Caco-2 (cell line): ENCODE data around the gene ERLEC1. TPM values are rescaled to one million over a fixed set of nuclear protein-coding genes. Genes with fewer than 3 reads are reported as not detected.
"Not testable (repeated sequence)": the region's sequence is repeated elsewhere in the genome, so short reads cannot be mapped to it uniquely, and the experiment has no call there.

Experiments used
- BruUV-seq: library from RNA; stranded (reverse); fragments of 400-500 nt; replicated peaks from 2 replicates; lab custom pipeline; 2021; lab: Mats Ljungman, UMichigan
- CTCF ChIA-PET: fragments of 300-600 bp; sonication (Branson Sonifier 250); formaldehyde crosslinking; loops from one replicate; lab custom pipeline; 2022; ENCODE audit warnings: antibody characterized with exemption; lab: Charles Lee
- POLR2A ChIA-PET: fragments of 300-600 bp; sonication (Branson Sonifier 250); formaldehyde crosslinking; loops from one replicate; lab custom pipeline; 2022; ENCODE audit warnings: antibody characterized with exemption; lab: Charles Lee
- DNase-seq, 2 experiments: peaks; one replicate each; pipeline versions ENCODE4 v3.0.0 to v3.0.0-alpha.2; 2020 to 2022
- H3K27me3 ChIP-seq: replicated peaks from 2 replicates; pipeline ENCODE4 v1.6.0; 2011; ENCODE audit warnings: low read length; ENCODE audit not compliant: control insufficient read depth, insufficient read depth
- H3K36me3 ChIP-seq: 2 replicates; pipeline ENCODE4 v1.5.1; 2011; ENCODE audit warnings: low read length; ENCODE audit not compliant: control insufficient read depth, insufficient read depth
- H3K4me1 ChIP-seq: fragments of 250-450 bp; sonication (Bioruptor Pico); 2 replicates; pipeline ENCODE4 v1.5.1; 2020; ENCODE audit warnings: mild to moderate bottlenecking
- H3K4me3 ChIP-seq: 2 replicates; pipeline ENCODE4 v1.5.1; 2011; ENCODE audit warnings: low read depth, mild to moderate bottlenecking, control low read depth, low read length
- H3K9me3 ChIP-seq: fragments of 250-450 bp; sonication (Bioruptor Pico); 2 replicates; pipeline ENCODE4 v1.5.1; 2020; ENCODE audit warnings: mild to moderate bottlenecking, moderate library complexity
- H3K27ac Mint-ChIP-seq: one replicate; pipeline ENCODE4 v1.8.0; 2022; ENCODE audit warnings: mixed read lengths; ENCODE audit not compliant: unreplicated experiment
- H3K27me3 Mint-ChIP-seq: one replicate; pipeline ENCODE4 v1.8.0; 2022; ENCODE audit warnings: mixed read lengths; ENCODE audit not compliant: insufficient read depth, unreplicated experiment
- H3K36me3 Mint-ChIP-seq: one replicate; pipeline ENCODE4 v1.8.0; 2022; ENCODE audit warnings: mild to moderate bottlenecking, mixed read lengths; ENCODE audit not compliant: insufficient read depth, unreplicated experiment
- H3K4me1 Mint-ChIP-seq: one replicate; pipeline ENCODE4 v1.8.0; 2022; ENCODE audit warnings: low read depth, mixed read lengths; ENCODE audit not compliant: unreplicated experiment
- H3K4me3 Mint-ChIP-seq: one replicate; pipeline ENCODE4 v1.8.0; 2022; ENCODE audit warnings: mild to moderate bottlenecking, moderate library complexity, mixed read lengths; ENCODE audit not compliant: unreplicated experiment
- H3K9me3 Mint-ChIP-seq: one replicate; pipeline ENCODE4 v1.8.0; 2022; ENCODE audit warnings: mixed read lengths; ENCODE audit not compliant: unreplicated experiment
- intact Hi-C: fragments of 100-400 bp; cut with micrococcal nuclease; formaldehyde crosslinking; loops from one replicate; pipeline ENCODE4 v1.10.0; 2022; ENCODE audit not compliant: unreplicated experiment
- total RNA-seq: library from RNA; stranded (reverse); gene quantifications from 2 replicates; pipeline ENCODE4 v1.2.3, GENCODE V29; 2022
- TF ChIP-seq, protein P1 (sequence below), 2 experiments: fragments of 200-600 bp in 1 of 2; IDR thresholded peaks; 1 replicate in 1 of 2; 2 replicates in 1 of 2; pipeline versions ENCODE4 v1.5.1 to v1.8.0; 2011 to 2022; ENCODE audit warnings: antibody characterized with exemption in 1 of 2, control low read depth in 1 of 2, inconsistent platforms in 1 of 2, low read depth in 1 of 2, low read length in 1 of 2, mild to moderate bottlenecking in 1 of 2, moderate library complexity in 1 of 2; ENCODE audit not compliant: insufficient read depth in 1 of 2, severe bottlenecking in 1 of 2, unreplicated experiment in 1 of 2

The ERLEC1 gene
- total RNA-seq, 1 experiment from 2014 or later, result 40.4 TPM

DNA sequence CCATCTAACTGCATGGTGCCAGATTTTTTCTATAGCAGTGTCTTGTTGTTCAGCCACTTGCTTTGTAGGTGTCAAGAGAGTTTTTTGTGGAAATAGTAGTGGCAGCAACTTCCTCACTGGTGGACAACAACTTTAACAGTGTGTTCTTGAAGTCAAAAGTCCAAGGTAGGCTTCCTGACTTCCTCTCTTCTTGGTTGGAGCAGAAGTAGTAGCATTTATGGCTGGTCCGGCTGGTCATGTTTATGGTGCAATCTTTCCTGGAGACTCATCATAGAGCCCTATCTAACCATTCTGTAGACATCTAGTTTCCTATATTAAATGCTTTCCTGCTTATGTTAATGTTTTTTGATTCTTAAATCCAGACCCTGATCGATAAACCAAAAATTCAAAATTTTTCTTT is 61.2 kb downstream of the ERLEC1 start:
- POLR2A ChIA-PET, result no interaction called here
- H3K36me3 ChIP-seq, result no peaks in the 10 kb centered on the region
- Mint-ChIP-seq H3K27me3 (no peaks in the 10 kb centered on the region), H3K27ac (no peak overlapping the region), H3K4me1 (peaks cover 7% of the 10 kb centered on the region), H3K4me3 (no peak overlapping the region), H3K36me3 (peaks cover 15% of the 10 kb centered on the region), H3K9me3 (no peaks in the 10 kb centered on the region)
- H3K27me3 ChIP-seq, result no peaks in the 10 kb centered on the region
- no peaks in the 10 kb centered on the region for H3K9me3 ChIP-seq
- no TSS peak for BruUV-seq
- no peak for DNase-seq
- CTCF ChIA-PET, result no interaction called here
- intact Hi-C loops, result no loop called here
- no peak overlapping the region for H3K4me3 ChIP-seq
- TF ChIP-seq, protein P1, sequence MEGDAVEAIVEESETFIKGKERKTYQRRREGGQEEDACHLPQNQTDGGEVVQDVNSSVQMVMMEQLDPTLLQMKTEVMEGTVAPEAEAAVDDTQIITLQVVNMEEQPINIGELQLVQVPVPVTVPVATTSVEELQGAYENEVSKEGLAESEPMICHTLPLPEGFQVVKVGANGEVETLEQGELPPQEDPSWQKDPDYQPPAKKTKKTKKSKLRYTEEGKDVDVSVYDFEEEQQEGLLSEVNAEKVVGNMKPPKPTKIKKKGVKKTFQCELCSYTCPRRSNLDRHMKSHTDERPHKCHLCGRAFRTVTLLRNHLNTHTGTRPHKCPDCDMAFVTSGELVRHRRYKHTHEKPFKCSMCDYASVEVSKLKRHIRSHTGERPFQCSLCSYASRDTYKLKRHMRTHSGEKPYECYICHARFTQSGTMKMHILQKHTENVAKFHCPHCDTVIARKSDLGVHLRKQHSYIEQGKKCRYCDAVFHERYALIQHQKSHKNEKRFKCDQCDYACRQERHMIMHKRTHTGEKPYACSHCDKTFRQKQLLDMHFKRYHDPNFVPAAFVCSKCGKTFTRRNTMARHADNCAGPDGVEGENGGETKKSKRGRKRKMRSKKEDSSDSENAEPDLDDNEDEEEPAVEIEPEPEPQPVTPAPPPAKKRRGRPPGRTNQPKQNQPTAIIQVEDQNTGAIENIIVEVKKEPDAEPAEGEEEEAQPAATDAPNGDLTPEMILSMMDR (IDR thresholded peaks at IDR 0.05; ENCODE audit: insufficient read depth in 1 of 2, low read depth in 1 of 2, low read length in 1 of 2, severe bottlenecking in 1 of 2, unreplicated experiment in 1 of 2), result no peak
- H3K4me1 ChIP-seq, result no peaks in the 10 kb centered on the region

DNA sequence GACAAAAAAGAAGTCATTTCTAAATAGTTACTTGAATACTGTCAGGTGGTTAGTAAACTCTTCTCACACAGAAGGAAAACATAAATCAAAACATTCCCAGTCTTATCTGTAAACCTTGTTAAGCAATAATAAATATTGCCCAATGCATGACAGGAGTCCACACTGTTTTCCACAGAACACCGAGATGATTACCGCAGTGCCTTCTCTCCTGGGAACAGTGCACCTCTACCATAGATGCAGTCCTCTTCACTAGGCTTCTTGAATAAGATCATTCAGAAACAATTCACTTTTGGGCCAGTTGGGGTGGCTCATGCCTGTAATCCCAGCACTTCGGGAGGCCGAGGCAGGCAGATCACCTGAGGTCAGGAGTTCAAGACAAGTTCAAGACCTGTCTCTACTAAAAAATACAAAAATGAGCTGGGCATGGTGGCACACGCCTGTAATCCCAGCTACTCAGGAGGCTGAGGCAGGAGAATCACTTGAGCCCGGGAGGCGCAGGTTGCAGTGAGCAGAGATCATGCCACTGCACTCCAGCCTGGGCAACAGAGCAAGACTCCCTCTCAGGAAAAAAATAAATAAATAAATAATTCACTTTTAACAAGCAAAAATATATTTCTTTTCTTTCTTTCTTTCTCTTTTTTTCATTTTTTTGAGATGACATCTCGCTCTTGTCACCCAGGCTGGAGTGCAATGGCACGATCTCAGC is 64.4 kb downstream of the ERLEC1 start:
- intact Hi-C loops, H3K27me3 Mint-ChIP-seq, POLR2A ChIA-PET, H3K4me3 Mint-ChIP-seq, H3K36me3 ChIP-seq, H3K4me1 Mint-ChIP-seq, H3K4me3 ChIP-seq, H3K27me3 ChIP-seq, CTCF ChIA-PET, H3K27ac Mint-ChIP-seq, BruUV-seq, H3K9me3 Mint-ChIP-seq, H3K9me3 ChIP-seq, H3K4me1 ChIP-seq: not testable (repeated sequence)
- peak in 1 of 2 experiments; percentile 27 for DNase-seq
- peaks cover 16% of the 10 kb centered on the region for H3K36me3 Mint-ChIP-seq

DNA sequence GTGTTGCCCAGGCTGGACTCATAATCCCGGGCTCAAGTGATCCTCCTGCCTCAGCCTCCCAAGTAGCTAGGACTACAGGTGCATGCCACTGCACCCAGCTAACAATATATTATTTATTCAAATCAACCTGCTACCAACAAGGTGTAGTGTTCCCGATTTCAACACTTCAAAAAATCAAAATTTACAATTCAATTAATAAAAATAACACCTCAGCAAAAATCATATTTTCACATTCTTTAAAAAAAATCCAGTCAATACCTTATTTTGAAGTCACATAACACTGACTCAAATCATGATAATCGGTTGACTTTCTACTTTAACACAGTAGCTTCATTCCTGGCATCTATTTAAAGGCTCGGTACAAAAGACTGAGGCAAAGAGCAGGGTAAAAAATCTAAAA is 65.7 kb downstream of the ERLEC1 start:
- Mint-ChIP-seq H3K27ac (no peak overlapping the region), H3K9me3 (no peaks in the 10 kb centered on the region), H3K27me3 (no peaks in the 10 kb centered on the region), H3K4me1 (no peaks in the 10 kb centered on the region), H3K4me3 (no peak overlapping the region), H3K36me3 (peaks cover 19% of the 10 kb centered on the region)
- TF ChIP-seq, protein P1 (IDR thresholded peaks at IDR 0.05; ENCODE audit: insufficient read depth in 1 of 2, low read depth in 1 of 2, low read length in 1 of 2, severe bottlenecking in 1 of 2, unreplicated experiment in 1 of 2), result no peak
- no TSS peak for BruUV-seq
- Histone ChIP-seq H3K27me3 (no peaks in the 10 kb centered on the region), H3K36me3 (peaks cover 4% of the 10 kb centered on the region), H3K4me3 (no peak overlapping the region), H3K4me1 (no peaks in the 10 kb centered on the region), H3K9me3 (no peaks in the 10 kb centered on the region)
- intact Hi-C loops, result no loop called here
- ChIA-PET CTCF (no interaction called here), POLR2A (no interaction called here)
- DNase-seq, result no peak
